Kidney glomerular epithelial cell (primary cell): Measurements from ENCODE around the gene ADH7.

Experiments used
- DNase-seq: peaks from one replicate; lab custom pipeline; 2025; lab: John Stamatoyannopoulos, UW

Gene ADH7

DNA sequence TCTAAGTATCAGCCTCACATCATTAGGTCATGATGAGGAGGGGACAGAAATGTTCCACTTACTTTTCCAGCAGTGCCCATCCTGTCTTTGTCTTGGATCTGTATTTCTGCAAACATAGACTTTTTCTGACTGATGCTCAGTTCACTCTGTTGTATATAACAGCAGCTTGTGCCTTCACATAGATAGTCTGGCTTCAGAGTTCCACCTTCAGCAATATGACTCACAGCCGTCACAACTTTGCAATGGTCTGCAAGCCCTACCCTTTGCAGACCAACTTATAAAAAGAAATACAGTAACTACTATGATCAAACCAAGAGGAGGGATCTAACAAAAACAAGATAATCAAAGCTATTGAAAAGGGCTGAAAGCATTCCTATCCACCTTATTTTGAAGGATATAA is at the start of gene ADH7:
Gene ADH7 (minus strand): TSS at position 189 of the 400 bp plus-strand sequence. CDS start 109 bp downstream, at position 80.
- DNase-seq, result no peak

GRCh38 chr4:99483636-99484035 is 48.5 kb upstream of the ADH7 start:
- DNase-seq, result no peak

DNA sequence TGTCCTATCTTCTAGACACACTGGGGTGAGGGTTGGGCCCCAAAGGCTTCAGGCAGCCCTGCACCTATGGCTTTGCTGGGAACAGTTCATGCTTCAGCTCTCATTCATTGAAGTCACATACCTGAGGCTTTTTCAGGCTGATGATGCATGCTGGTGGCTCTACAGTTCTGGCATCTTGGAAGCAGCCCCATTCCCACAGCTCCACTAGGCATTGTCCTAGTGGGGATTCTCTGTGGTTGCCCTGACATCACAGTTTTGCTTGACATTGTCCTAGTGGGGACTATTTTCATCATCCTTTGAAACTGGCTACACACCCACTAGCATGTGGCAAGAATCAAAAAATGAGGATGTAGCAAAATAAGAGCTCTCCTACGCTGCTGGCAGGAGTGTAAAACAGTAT is 38.0 kb upstream of the ADH7 start:
- DNase-seq, result peak; percentile 15

DNA sequence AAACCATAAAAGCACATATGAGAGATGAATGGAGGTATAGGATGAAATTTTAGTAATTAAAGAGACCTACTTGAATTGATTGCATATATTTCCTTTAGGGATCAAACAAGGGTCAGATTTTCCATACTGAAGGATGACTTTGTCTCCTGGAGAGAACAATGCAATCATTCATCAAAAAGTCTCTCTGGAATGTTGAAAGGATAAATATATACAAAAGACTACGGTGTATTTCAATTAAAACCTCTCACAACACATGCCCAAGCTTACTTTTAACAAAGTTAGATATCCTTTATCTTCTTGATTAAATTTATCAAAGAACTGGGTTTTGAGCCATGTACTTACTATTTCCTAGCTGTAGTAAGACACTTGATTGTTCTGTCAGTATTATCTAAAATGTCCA is 36.8 kb upstream of the ADH7 start:
- DNase-seq, result no peak

GRCh38 chr4:99471349-99471748 is 36.2 kb upstream of the ADH7 start:
- DNase-seq, result no peak

DNA sequence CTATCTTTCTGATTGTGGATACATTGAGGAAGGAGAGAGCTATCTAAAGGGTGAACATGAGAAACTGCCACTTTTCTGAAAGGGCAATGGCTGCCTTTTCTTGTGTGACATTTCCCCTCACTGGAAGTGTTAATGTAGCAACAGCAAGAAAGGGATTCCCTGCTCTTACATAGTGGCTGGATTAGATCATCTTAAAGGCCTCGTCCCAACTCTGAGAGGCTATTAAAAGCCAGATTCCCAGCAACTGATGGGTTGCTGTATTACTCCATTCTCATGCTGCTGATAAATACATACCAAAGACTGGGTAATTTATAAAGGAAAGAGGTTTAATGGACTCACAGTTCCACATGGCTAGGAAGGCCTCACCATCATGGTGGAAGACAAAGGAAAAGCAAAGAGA is 33.7 kb upstream of the ADH7 start:
- no peak for DNase-seq

GRCh38 chr4:99467887-99468286 is 32.7 kb upstream of the ADH7 start:
- DNase-seq, result no peak

- DNase-seq, result no peak
Observed at GRCh38 chr4:99463566-99463965, 28.4 kb upstream of the ADH7 start.

DNA sequence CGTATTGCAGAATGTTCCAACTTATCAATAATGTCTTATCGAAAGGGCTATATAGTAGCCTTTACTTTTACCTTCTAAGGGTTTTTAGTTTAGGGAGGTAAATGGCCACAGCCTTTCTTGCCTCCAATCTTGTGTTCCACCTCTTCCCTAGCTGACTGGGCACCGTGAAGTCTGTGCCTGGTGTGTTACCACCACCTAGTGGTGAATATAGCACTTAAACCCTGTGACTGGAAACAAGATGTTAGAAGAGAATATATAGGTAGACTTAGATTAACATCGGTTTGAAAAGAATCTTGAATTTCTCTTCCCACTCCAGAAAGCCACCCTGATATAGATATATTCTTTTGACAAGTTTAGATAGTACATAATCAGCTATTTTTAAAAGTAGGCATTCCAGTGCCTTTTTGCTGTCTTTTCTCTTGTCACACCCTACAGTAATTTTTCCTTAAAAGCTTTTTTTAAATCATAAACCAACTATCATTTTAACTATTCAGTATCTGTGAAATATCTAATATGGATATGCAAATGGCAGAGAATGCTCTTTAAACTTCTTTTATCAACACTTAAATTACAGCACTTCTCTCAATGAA is 27.8 kb upstream of the ADH7 start:
- DNase-seq, result peak; percentile 67

- DNase-seq, result no peak
Observed at GRCh38 chr4:99461623-99462401, 26.7 kb upstream of the ADH7 start.

GRCh38 chr4:99459546-99460042 is 24.5 kb upstream of the ADH7 start:
- no peak for DNase-seq

DNA sequence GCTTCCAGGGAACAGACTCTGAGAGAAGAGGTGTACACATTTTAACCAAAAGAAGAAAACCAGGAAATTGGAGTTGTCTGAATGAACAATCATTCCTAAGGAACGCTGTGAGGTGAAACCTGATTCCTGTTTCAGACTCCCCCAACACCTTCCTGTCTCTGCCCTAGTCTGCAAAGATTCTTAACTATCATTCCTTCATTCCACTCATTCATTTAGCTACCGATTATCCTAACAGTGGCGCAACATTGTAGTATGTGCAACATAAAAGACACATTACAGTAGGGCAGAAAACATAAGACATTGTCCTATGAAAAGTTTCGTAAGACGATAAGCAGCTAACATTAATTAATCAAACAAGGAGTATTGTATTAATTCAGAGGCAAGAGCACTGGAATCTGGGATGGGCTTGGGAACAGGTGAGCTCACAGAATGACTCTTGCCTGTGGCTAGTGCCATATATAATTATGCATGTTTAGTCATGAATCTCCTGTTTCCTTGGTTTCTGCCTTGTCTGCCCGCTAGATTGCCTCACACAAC is 23.8 kb upstream of the ADH7 start:
- peak; percentile 49 for DNase-seq

GRCh38 chr4:99457676-99458075 is 22.5 kb upstream of the ADH7 start:
- DNase-seq, result no peak

GRCh38 chr4:99457270-99457669 is 22.1 kb upstream of the ADH7 start:
- DNase-seq, result no peak

DNA sequence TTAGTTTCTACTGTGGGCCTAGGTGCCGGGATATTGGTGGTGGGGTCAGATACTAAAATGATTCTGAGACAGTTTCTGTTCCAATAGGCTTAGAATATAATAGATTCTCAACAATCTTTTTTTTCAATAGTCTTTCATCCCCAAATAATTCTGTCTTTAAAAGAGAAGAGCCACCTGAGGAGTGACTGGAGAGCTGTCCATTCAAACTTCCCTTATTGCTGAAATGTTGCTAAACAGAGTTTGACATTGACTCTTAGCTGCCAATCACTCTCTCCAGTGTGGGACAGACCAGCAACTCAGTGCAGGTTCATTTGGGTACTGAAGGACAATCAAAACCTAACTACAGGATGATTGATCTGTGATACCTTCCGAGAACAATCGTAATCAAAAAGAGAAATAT is 12.4 kb upstream of the ADH7 start:
- no peak for DNase-seq

DNA sequence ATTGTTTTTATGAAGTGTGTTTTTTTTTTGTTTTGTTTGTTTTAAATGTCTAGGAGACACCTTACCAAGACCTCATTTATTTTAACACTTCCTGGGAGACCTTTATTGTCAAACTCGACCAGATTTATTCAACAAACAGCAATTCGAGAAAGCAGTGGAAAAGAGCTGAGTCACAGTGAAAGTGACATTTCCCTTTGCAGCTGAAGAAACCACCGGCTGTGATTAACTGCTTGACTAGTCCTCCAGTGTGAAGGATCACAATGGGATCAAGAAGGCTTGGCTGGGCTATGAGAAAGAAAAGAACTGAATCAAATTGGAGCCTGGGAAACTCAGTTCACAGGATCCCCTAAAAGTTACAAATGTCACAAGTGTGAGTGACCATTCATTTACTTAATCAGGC is 11.9 kb upstream of the ADH7 start:
- DNase-seq, result peak; percentile 73

DNA sequence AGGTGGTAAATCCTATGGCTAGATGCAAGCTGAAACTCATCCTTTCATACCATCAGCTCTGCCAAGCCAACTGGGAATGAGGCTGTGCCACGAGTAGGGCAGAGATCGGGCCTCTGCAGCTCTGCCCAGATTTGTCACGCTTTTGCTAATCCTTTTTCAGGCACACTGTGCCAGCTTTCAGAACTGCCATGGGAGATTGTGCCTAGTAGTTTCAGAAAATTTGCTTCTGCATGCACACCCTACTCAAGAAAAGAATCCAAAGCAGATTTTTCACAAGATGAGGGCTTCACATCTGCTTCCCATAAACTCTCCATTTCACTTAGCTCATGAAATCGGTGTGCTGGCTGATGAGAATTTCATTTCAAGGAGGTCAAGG is 3.3 kb upstream of the ADH7 start:
- no peak for DNase-seq

GRCh38 chr4:99437723-99438404 is 2.7 kb upstream of the ADH7 start:
- DNase-seq, result no peak

DNA sequence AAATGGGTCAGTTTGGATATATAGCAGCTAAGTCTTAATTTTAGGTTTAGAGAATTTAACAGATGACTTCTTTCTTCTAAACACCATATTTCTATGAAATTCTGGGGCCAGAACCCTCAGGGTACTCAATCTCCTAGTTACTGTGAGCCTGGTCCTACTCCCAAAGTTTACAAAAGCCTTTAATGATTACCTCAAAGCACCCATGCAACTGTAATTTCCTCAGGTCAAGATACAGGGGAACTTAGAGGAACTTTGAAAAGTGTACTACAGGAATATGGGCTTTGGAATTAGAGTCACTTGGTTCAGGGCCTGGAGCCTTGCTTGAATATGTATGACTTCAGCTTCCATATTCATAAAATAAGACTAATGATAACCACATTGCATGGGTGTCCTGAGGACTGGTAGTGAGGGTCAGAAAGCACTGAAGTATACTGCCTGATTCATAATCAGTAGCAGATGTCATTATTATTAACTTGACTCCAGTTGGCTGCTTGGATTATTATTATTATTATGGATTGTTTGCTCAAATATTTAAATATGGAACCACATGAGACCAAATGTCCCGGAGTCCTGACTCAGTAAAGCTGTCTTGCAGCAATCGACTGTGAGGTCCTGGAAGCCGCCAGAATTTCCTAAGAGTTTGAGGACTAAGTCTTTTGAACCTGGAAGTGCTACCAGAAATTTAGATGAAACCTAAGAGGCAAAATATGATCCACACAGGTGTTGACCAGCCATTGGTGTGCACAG is 2.0 kb upstream of the ADH7 start:
- no peak for DNase-seq

GRCh38 chr4:99436462-99436861 is 1.3 kb upstream of the ADH7 start:
- DNase-seq, result no peak

DNA sequence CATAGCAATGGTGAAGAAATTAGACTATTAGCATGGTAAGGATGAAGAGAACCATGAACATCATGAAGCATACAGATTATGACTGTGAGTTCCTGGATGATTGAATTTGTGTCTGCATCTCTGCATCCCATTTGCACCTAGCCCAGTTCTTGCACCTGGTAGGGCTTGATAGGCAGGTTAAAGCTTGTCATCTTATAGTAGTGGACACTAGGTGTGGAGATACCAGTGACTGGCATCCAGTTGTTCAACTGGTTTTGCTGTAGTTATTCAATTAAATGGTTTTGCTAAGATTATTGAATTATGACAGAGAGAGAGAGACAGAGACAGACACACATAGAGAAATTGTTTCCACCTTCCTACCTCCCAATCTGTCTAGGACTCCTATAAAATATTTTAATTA is 5.0 kb downstream of the ADH7 start:
- no peak for DNase-seq

DNA sequence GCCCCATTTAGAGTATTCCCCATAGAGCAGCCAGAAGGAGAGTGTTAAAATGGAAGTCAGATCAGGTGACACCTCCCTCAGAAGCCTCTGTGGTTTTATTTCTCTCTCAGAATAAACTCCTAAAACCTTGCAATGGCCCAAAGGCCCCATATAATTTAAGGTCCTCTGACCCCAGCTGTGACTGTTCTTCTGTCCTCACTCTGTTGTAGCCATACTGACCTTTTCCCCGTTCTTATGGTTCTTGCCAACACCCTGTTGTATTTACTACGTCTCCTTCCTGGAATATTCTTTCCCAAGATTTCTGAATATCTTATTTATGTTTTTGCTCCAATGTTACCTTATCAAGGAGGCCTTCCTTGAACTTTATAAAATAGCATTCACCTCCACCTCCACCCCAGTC is 18.0 kb downstream of the ADH7 start:
- no peak for DNase-seq
